HepG2 (cell line): ENCODE results near the gene TP53I3. TPM values are rescaled to one million over a fixed set of nuclear protein-coding genes. Genes with fewer than 3 reads are reported as not detected.

Experiments
- ELF3 ChIP-seq: IDR thresholded peaks from 2 replicates; pipeline ENCODE4 v1.6.1; 2016; ENCODE audit warnings: missing genetic modification reagents, missing compliant biosample characterization
- HNRNPK ChIP-seq: fragments of 200-400 bp; formaldehyde crosslinking; IDR thresholded peaks from 2 replicates; pipeline ENCODE4 v1.6.1; 2018; ENCODE audit warnings: low read length, low read depth, moderate library complexity, mild to moderate bottlenecking; ENCODE audit not compliant: poor library complexity, severe bottlenecking
- MLLT10 ChIP-seq: sonication (generic); formaldehyde crosslinking; IDR thresholded peaks from 2 replicates; pipeline ENCODE4 v1.4.0; 2020; ENCODE audit warnings: missing genetic modification reagents
- NFKB2 ChIP-seq: sonication (generic); formaldehyde crosslinking; IDR thresholded peaks from 2 replicates; pipeline ENCODE4 v1.4.0; 2020; ENCODE audit warnings: missing genetic modification reagents, borderline replicate concordance
- PBX3 ChIP-seq: sonication (generic); formaldehyde crosslinking; IDR thresholded peaks from 2 replicates; pipeline ENCODE4 v1.8.1; 2023; ENCODE audit warnings: missing genetic modification reagents, inconsistent platforms, borderline replicate concordance
- PPARG ChIP-seq: conservative IDR thresholded peaks from 2 replicates; pipeline ENCODE4 v1.6.1; 2016; ENCODE audit warnings: missing biosample characterization, missing genetic modification reagents
- RARG ChIP-seq: sonication (generic); formaldehyde crosslinking; IDR thresholded peaks from 2 replicates; pipeline ENCODE4 v1.4.0; 2020; ENCODE audit warnings: low read depth, mild to moderate bottlenecking, missing genetic modification reagents
- TBP ChIP-seq: sonication (generic); formaldehyde crosslinking; IDR thresholded peaks from 2 replicates; pipeline ENCODE4 v1.5.0; 2020; ENCODE audit warnings: missing genetic modification reagents
- TCF7 ChIP-seq: sonication (generic); IDR thresholded peaks from 2 replicates; pipeline ENCODE4 v1.6.1; 2016; ENCODE audit warnings: antibody characterized with exemption, low read depth
- ZBTB3 ChIP-seq: sonication (generic); formaldehyde crosslinking; IDR thresholded peaks from 2 replicates; pipeline ENCODE4 v1.4.0; 2020; ENCODE audit warnings: low read depth, mild to moderate bottlenecking, moderate library complexity, missing genetic modification reagents, borderline replicate concordance
- ZBTB46 ChIP-seq: sonication (generic); formaldehyde crosslinking; IDR thresholded peaks from 2 replicates; pipeline ENCODE4 v1.4.0; 2020; ENCODE audit warnings: mild to moderate bottlenecking, missing genetic modification reagents, borderline replicate concordance
- ZBTB7B ChIP-seq: sonication (generic); formaldehyde crosslinking; IDR thresholded peaks from 2 replicates; pipeline ENCODE4 v1.4.0; 2020; ENCODE audit warnings: missing genetic modification reagents
- ZNF12 ChIP-seq: sonication (generic); formaldehyde crosslinking; IDR thresholded peaks from 2 replicates; pipeline ENCODE4 v1.5.0; 2020; ENCODE audit warnings: missing genetic modification reagents
- ZNF234 ChIP-seq: sonication (generic); formaldehyde crosslinking; conservative IDR thresholded peaks from 2 replicates; pipeline ENCODE4 v1.5.1; 2020; ENCODE audit warnings: mild to moderate bottlenecking, missing genetic modification reagents
- ZNF317 ChIP-seq: sonication (generic); formaldehyde crosslinking; IDR thresholded peaks from 2 replicates; pipeline ENCODE4 v1.5.0; 2020; ENCODE audit warnings: mild to moderate bottlenecking, missing genetic modification reagents
- ZNF383 ChIP-seq: sonication (generic); formaldehyde crosslinking; IDR thresholded peaks from 2 replicates; pipeline ENCODE4 v1.4.0; 2020; ENCODE audit warnings: missing genetic modification reagents, mild to moderate bottlenecking, borderline replicate concordance
- ZNF788 ChIP-seq: sonication (generic); formaldehyde crosslinking; IDR thresholded peaks from 2 replicates; pipeline ENCODE4 v1.5.0; 2020; ENCODE audit warnings: mild to moderate bottlenecking, missing genetic modification reagents, borderline replicate concordance
- polyA plus RNA-seq, 8 experiments: library from polyadenylated mRNA; depleted of rRNA in 3 of 8; stranded (reverse) in 7 of 8; unstranded in 1 of 8; fragments of >200 nt; fragmentation: Illumina TruSeq in 4 of 8; extraction: Trizol in 4 of 8; gene quantifications; 2 replicates each; pipeline versions ENCODE4 v1.2.1 to v1.2.3, GENCODE V29; 2011 to 2016; ENCODE audit warnings: low read depth in 4 of 8, missing spikeins in 1 of 8, mixed read lengths in 1 of 8; ENCODE audit not compliant: insufficient read depth in 1 of 8
- total RNA-seq, 5 experiments: library from RNA; depleted of rRNA; stranded (reverse); fragments of >200 nt; fragmentation: Illumina TruSeq; extraction: Trizol; gene quantifications; 2 replicates each; pipeline ENCODE4 v1.2.3, GENCODE V29; 2016; ENCODE audit warnings: low read depth in 1 of 5
- TF ChIP-seq, protein P1 (sequence below): sonication (generic); formaldehyde crosslinking; IDR thresholded peaks from 2 replicates; pipeline ENCODE4 v1.8.1; 2023; ENCODE audit warnings: mild to moderate bottlenecking, moderate library complexity, missing genetic modification reagents
- TF ChIP-seq, protein P2 (sequence below): sonication (generic); formaldehyde crosslinking; conservative IDR thresholded peaks from 2 replicates; pipeline ENCODE4 v1.8.0; 2022; ENCODE audit warnings: low read depth, missing genetic modification reagents
- TF ChIP-seq, protein P3 (sequence below), 2 experiments: sonication (generic) in 1 of 2; formaldehyde crosslinking in 1 of 2; IDR thresholded peaks; 2 replicates each; pipeline versions ENCODE4 v1.5.1 to v1.6.1; 2011 to 2020; ENCODE audit warnings: borderline replicate concordance in 1 of 2, low read depth in 1 of 2, low read length in 1 of 2, mild to moderate bottlenecking in 1 of 2, missing genetic modification reagents in 1 of 2, moderate library complexity in 1 of 2

Gene TP53I3
- total and polyA plus RNA-seq, 2 of the 13 experiments (the other 11 are each of a cell fraction or from before 2014, with no cell fraction given) = 25.0 to 44.1 TPM

GRCh38 chr2:24084386-24085199, at the start of gene TP53I3 (continued):
- TF ChIP-seq NFKB2 (CRISPR knock-in tag) = peak; percentile 93; the same call in 1 of the 2 replicates
- peak; percentile 73 for TF ChIP-seq ELF3 (CRISPR knock-in tag)
- TF ChIP-seq ZBTB3 (CRISPR knock-in tag) = no peak
- no peak; the same call in 1 of the 2 replicates for TF ChIP-seq ZNF383 (CRISPR knock-in tag)
- no peak for TF ChIP-seq RARG
- peak; percentile 45; the same call in 1 of the 2 replicates for TF ChIP-seq PPARG (CRISPR knock-in tag)
- TF ChIP-seq, protein P1, sequence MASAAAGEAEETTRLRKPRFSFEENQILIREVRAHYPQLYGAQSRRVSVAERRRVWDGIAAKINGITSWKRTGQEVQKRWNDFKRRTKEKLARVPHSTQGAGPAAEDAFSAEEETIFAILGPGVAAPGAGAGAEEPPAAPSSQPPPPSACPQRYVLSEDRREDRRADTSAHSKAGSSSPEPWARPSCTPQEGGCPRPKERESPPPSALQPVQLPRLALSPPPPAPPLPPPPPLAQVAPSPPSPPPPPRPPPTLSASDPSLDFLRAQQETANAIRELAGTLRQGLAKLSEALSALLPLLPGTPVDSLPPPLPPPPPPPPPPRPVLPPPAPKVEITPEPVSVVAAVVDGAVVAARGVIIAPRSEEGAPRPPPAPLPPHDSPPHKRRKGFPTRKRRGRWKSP (CRISPR knock-in tag) = 0 out of 2 replicates have a peak, but pooled peaks have one; percentile 58
- no peak for TF ChIP-seq PBX3
- TF ChIP-seq MLLT10 = no peak
- peak; percentile 46; the same call in 1 of the 2 replicates for TF ChIP-seq ZBTB7B (CRISPR knock-in tag)
- TF ChIP-seq, protein P2, sequence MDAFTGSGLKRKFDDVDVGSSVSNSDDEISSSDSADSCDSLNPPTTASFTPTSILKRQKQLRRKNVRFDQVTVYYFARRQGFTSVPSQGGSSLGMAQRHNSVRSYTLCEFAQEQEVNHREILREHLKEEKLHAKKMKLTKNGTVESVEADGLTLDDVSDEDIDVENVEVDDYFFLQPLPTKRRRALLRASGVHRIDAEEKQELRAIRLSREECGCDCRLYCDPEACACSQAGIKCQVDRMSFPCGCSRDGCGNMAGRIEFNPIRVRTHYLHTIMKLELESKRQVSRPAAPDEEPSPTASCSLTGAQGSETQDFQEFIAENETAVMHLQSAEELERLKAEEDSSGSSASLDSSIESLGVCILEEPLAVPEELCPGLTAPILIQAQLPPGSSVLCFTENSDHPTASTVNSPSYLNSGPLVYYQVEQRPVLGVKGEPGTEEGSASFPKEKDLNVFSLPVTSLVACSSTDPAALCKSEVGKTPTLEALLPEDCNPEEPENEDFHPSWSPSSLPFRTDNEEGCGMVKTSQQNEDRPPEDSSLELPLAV = no peak
- peak; percentile 93 for TF ChIP-seq ZNF788 (CRISPR knock-in tag)
- TF ChIP-seq TCF7 = no peak
- peak; percentile 96 for TF ChIP-seq HNRNPK
- TF ChIP-seq ZNF234 (CRISPR knock-in tag) = no peak
- peak; percentile 73; the same call in 1 of the 2 replicates for TF ChIP-seq ZBTB46
- TF ChIP-seq ZNF317 (CRISPR knock-in tag) = no peak
- TF ChIP-seq ZNF12 (CRISPR knock-in tag) = no peak
- TF ChIP-seq, protein P3, sequence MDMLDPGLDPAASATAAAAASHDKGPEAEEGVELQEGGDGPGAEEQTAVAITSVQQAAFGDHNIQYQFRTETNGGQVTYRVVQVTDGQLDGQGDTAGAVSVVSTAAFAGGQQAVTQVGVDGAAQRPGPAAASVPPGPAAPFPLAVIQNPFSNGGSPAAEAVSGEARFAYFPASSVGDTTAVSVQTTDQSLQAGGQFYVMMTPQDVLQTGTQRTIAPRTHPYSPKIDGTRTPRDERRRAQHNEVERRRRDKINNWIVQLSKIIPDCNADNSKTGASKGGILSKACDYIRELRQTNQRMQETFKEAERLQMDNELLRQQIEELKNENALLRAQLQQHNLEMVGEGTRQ (IDR thresholded peaks at IDR 0.05; ENCODE audit: low read depth, low read length) = no peak
- TF ChIP-seq, protein P3 (CRISPR knock-in tag; IDR thresholded peaks at IDR 0.05; ENCODE audit: borderline replicate concordance) = no peak
- no peak for TF ChIP-seq TBP (CRISPR knock-in tag)
